ENCODE data around the gene LRRN2. TPM values are rescaled to one million over a fixed set of nuclear protein-coding genes. Genes with fewer than 3 reads are reported as not detected.

The LRRN2 gene
- total RNA-seq, 2 donors from 2014 or later, result 6.6 to 8.2 TPM

GRCh38 chr1:204705888-204706837, 20.6 kb upstream of the LRRN2 start:
- Histone ChIP-seq H3K27me3 (no peaks in the 10 kb centered on the region), H3K27ac (no peak overlapping the region), H3K4me1 (peaks cover 0 to 2% of the 10 kb centered on the region in 2 donors), H3K36me3 (no peaks in the 10 kb centered on the region), H3K9me3 (no peaks in the 10 kb centered on the region), H3K4me3 (no peak overlapping the region)
- TF ChIP-seq CTCF (IDR thresholded peaks at IDR 0.05), result no peak
- no peak for DNase-seq (ENCODE audit: low spot score)

- Histone ChIP-seq H3K4me1 (no peaks in the 10 kb centered on the region), H3K9me3 (no peaks in the 10 kb centered on the region), H3K27ac (no peak overlapping the region), H3K27me3 (no peaks in the 10 kb centered on the region), H3K4me3 (no peak overlapping the region), H3K36me3 (no peaks in the 10 kb centered on the region)
- no peak for TF ChIP-seq CTCF (IDR thresholded peaks at IDR 0.05)
- no peak for DNase-seq (ENCODE audit: low spot score)
Measured at GRCh38 chr1:204705493-204705811, 19.9 kb upstream of the LRRN2 start.

GRCh38 chr1:204704794-204705492, 19.4 kb upstream of the LRRN2 start:
- Histone ChIP-seq H3K36me3 (no peaks in the 10 kb centered on the region), H3K27me3 (no peaks in the 10 kb centered on the region), H3K4me3 (no peak overlapping the region), H3K4me1 (no peaks in the 10 kb centered on the region), H3K9me3 (no peaks in the 10 kb centered on the region), H3K27ac (no peak overlapping the region)
- TF ChIP-seq CTCF (IDR thresholded peaks at IDR 0.05), result no peak
- no peak for DNase-seq (ENCODE audit: low spot score)

GRCh38 chr1:204703826-204704612, 18.5 kb upstream of the LRRN2 start:
- no peak overlapping the region for H3K27ac ChIP-seq
- DNase-seq (ENCODE audit: low spot score), result no peak
- H3K4me3 ChIP-seq, result no peak overlapping the region
- no peaks in the 10 kb centered on the region for H3K9me3 ChIP-seq
- no peaks in the 10 kb centered on the region for H3K36me3 ChIP-seq
- no peaks in the 10 kb centered on the region for H3K4me1 ChIP-seq
- TF ChIP-seq CTCF (IDR thresholded peaks at IDR 0.05), result no peak
- H3K27me3 ChIP-seq, result no peaks in the 10 kb centered on the region

GRCh38 chr1:204703268-204703664, 17.7 kb upstream of the LRRN2 start:
- Histone ChIP-seq H3K36me3 (no peaks in the 10 kb centered on the region), H3K4me1 (no peaks in the 10 kb centered on the region), H3K27me3 (no peaks in the 10 kb centered on the region), H3K9me3 (no peaks in the 10 kb centered on the region), H3K27ac (no peak overlapping the region), H3K4me3 (no peak overlapping the region)
- no peak for DNase-seq (ENCODE audit: low spot score)
- TF ChIP-seq CTCF (IDR thresholded peaks at IDR 0.05), result no peak
